HUDEP-2 (cell line): ENCODE data around the gene VRK2.
"Not testable (repeated sequence)": the region's sequence is repeated elsewhere in the genome, so short reads cannot be mapped to it uniquely, and the experiment has no call there.

ENCODE experiments used
- DNase-seq, 76 experiments: peaks; one replicate each; lab custom pipeline; 2025; ENCODE audit not compliant: unreplicated experiment in 76 of 76; lab: John Stamatoyannopoulos, UW

Gene VRK2

GRCh38 chr2:58052978-58053377, 6.4 kb downstream of the VRK2 start:
- DNase-seq = no peak

DNA sequence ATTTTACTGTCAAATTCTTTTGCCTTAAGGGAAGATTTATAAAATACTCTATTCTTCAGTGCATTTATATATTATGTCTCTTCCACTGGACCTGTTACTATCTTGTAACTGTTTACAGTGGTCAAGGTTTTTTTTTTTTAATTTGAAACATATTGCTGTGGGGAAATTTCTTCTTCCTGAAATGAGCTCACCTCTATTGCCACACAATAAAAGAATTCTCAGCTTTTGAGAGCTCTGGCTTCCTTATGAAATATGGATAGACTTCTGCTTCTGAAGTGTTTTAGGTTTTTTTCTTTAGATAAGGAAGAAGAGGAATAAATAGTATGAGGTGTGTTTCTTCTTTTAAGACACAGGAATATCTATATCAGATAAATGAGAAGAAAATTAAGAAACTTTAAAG, 7.7 kb downstream of the VRK2 start:
- DNase-seq = no peak

- DNase-seq = no peak
These were observed 8.6 kb downstream of the VRK2 start for GRCh38 chr2:58055033-58055786.

DNA sequence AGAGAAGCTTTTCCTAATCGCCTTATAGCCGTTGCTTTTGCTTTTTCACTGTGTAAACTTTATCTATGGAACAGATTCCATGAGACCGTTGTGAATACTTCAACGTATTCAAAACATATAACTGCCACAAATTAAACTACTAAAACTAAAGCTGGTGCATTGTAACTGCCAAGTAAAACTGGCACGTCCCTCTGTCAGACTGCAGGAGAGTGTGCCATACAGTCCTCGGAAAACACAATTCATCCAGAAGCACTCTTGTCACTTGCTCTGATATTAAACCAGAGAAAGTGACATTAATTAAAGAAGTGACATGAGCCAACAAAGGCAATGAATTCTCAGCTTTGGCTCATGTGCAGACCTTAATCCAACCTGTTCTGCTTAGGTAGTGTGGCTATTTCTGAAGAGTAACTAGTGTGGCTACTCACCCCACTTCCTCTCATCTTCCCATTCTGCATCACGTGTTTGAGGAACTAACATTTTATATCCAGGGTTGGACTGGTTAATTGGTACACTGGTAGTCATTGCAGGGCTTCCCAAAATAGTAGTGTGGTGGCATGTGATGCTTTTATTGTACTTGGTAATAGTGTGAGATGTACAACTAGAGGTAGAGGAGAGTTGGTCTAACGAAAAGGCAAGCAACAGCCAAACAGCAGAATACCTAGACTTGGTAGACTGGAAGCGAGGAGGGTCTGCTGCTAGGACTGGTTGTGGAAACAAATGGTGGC, 9.7 kb downstream of the VRK2 start:
- DNase-seq = no peak

DNA sequence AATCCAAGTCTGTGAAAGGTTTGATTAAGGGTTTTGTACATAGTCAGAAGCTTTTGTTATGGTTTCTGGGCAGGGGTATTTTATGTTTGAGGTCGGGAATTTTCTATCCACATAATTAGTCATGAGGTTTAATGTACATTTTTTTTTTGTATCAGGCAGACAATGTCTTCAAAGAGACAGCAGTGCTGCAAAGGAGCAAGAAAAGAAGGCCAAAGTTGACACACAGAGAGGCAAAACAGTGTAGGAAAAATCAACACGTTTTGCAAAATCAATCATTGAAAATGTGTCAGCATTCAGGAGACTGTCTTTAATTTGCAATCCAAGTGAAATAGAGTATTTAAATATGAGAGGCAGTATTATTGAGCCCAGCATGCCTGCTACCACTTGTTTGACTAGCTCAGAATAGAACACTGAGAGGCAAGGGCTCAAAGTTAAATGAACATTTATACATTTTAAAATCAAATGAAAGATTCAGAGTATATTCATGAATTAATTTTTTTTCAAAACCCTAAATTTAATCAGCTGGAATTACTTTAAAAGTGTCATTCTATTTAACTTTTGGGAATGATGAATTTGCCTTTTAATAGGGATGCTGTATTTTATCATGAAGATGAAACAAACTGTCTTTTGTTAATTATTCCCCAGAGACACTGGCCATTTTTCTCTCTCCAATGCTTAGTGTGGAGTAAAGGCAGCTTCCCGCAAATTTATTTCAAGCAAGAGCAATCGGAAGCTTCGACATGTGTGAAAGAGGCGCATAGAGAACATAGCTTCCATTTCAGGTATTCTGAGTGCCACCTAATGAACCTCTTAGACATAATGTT, 11.3 kb downstream of the VRK2 start:
- no peak for DNase-seq

- DNase-seq = no peak
These were observed 17.0 kb downstream of the VRK2 start for GRCh38 chr2:58063641-58064040.

DNA sequence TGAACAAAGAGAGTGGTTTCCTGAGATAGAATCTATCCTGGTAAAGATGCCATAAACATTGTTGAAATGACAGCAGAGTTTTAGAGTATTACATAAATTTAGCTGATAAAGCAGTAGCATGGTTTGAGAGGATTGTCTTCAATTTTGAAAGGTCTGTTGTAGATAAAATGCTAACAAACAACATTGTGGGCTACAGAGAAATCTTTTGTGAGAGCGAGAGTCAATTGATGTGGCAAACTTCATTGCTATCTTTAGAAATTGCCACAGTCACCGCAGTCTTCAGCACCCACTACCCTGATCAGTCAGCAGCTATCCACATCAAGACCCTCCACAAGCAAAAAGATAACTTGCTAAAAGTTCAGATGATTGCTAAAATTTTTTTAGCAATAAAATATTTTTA, 17.5 kb downstream of the VRK2 start:
- no peak for DNase-seq

DNA sequence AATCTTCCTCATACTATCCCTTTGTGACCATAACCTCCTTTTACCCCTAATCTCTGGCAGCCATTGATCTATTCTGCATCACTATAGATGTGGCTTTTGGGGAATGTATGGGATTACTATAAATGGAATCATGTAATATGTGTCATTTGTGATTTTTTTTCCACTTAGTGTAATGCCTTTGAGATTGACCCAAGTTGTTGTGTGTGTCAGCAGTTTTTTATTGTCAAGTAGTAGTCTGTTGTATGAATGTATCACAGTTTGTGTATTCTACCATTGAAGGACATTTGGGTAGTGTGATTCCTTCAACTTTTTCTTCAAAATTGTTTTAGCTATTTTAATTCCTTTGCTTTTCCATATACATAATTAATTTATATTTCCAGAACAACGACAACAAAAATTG, 18.6 kb downstream of the VRK2 start:
- no peak for DNase-seq

DNA sequence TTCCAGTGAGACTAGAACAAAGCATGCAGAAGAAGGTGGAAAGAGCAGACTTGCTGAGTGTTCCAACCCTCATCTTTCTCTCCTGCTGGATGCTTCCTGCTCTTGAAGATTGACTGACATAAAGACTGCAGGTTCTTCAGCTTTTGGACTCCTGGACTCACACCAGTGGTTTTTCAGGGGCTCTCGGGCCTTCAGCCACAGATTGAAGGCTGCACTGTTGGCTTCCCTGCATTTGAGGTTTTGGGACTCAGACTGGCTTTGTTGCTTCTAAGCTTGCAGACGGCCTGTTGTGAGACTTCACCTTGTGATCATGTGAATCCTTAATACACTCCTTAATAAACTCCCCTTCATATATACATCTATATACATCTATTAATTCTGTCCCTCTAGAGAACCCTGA, 20.4 kb downstream of the VRK2 start:
- DNase-seq = no peak

GRCh38 chr2:58070765-58071164, 24.2 kb downstream of the VRK2 start:
- DNase-seq = no peak

DNA sequence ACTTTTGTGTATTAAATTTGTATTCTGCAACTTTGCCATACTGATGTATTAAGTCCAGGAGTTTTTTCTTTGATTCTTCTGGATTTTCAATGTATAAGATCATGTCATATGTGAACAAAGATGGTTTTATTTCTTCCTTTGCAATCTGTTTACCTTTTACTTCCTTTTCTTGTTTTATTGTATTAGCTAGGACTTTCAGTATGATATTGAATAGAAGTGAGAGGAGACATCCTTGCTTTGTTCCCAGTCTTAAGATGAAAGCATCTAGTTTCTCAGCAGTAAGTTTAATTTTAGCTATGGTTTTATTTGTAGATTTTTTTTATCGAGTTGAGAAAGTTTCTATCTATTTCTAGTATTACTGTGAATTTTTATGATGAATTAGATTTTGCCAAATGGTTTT, 25.5 kb downstream of the VRK2 start:
- no peak for DNase-seq

DNA sequence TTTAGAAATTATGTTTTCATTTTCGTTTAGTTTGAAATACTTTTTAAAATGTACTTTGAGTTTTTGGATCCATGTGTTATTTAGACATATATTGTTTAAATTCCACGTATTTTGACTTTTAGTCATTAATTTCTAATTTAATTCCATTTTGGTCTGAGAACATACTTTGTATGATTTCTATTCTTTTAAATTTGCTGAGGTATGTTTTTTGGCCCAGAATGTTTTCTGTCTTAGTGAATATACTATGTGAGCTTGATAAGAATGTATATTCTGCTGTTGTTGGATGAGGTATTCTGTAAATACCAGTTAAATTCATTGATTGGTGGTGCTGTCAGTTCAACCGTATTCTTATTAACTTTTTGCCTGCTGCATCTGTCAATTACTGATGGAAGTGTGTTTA, 26.4 kb downstream of the VRK2 start:
- no peak for DNase-seq

GRCh38 chr2:58073751-58074150, 27.1 kb downstream of the VRK2 start:
- DNase-seq = peak in 31 of 76 experiments; percentile 3 to 65 (median 21)

DNA sequence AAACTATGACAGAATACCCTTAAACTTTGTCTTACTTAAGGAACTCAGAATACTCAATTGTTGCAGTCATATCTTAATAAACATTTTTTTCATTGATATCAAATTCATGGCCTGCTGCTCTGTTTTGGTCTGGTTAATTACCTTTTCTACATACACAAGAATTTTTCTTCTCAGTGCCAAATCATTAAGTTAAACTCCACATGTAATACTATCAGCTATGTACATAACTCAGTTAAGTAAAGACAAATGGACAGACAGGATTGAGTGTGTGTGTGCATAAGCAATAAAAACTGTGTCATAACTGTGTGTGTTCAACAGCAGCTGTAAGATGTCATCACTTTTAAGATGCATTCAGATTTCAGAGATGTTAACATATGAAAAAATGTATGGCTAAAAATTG, 34.4 kb downstream of the VRK2 start:
- no peak for DNase-seq

DNA sequence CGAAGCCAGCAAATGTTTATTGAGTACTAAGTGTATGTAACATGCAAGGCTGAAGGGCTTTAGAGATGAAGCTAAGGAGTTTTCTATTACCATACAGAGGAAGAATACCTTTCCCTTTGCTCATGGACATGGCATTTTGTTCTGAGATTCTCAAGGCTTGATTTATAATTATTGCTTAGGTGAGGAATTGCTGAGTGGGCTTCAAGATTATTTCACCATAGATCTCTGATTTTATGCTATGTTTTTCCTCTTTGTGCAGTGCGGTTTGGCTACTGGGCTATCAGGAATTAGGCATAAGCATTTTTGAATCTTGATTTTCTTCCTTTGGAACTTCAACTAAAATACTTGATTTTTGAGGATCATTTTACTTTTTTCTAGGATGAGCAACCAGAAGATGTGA, 42.5 kb downstream of the VRK2 start:
- DNase-seq = no peak

DNA sequence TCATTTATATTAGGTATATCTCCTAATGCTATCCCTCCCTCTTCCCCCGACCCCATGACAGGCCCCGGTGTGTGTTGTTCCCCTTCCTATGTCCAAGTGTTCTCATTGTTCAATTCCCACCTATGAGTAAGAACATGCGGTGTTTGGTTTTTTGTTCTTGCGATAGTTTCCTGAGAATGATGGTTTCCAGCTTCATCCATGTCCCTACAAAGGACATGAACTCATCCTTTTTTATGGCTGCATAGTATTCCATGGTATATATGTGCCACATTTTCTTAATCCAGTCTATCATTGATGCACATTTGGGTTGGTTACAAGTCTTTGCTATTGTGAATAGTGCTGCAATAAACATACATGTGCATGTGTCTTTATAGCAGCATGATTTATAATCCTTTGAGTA, 46.2 kb downstream of the VRK2 start:
- not testable (repeated sequence) for DNase-seq

GRCh38 chr2:58097025-58097424, 50.4 kb downstream of the VRK2 start:
- DNase-seq = no peak

DNA sequence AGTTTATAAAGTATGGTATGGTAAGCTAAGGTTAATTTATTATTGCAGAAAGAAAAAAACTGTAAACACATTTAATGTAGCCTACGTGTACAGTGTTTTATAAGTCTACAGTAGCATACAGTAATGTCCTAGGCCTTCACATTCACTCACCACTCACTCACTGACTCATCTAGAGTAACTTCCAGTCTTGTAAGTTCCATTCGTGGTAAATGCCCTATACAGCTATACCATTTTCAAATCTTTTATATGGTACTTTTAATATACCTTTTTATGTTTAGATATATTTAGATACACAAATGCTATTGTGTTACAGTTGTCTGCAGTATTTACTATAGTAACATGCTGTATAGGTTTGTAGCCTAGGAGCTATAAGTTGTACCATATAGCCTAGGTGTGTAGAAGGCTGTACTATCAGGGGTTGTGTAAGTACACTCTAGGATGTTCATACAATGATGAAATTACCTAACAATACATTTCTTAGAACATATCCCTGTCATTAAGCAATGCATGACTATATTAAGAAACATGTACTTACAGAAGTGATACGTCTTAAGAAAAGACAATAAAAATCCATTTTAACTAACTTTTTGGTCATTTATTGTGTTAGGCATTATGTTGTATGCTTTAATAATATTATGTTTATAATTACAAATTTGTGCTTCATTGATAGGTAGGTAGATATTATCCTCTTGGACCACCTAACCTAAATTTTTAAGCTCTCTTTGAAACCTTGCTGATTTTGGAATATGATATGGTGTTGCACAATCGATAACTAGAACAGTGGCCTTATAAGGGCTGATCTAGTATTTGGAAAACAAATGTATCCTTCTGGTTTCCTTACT, 51.9 kb downstream of the VRK2 start:
- no peak for DNase-seq

GRCh38 chr2:58099096-58099769, 52.6 kb downstream of the VRK2 start:
- DNase-seq = peak in 9 of 76 experiments; percentile 3 to 56 (median 21)

- DNase-seq = no peak
These were observed 54.9 kb downstream of the VRK2 start for GRCh38 chr2:58101500-58101899.
